OCI-M1 (cell line): ENCODE data around the gene DYTN.

Source experiments
- DNase-seq: peaks from one replicate; lab custom pipeline; 2025; lab: John Stamatoyannopoulos, UW

The DYTN gene

DNA sequence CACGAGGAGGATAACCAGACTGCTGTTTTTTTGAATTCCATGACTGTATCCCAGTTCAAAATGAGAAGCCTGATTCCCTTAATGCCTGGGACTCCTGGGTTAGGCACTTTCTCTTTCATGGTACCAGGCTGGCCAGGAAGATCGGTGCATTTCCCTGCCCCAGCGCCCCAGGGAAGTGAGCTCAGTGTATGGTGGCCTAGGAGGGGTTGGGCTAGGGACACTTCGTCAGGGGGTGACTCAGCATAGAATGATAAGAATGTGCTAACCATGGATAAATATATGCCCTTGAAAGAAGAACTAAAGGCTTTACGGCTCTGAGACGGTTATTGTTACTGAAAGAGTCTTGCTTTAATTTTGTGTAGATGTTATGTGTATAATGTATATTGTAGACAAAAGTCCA is 103.4 kb downstream of the DYTN start:
- DNase-seq = peak; percentile 93

GRCh38 chr2:206611736-206612135 is 106.5 kb downstream of the DYTN start:
- no peak for DNase-seq

GRCh38 chr2:206611191-206611590 is 107.0 kb downstream of the DYTN start:
- no peak for DNase-seq

DNA sequence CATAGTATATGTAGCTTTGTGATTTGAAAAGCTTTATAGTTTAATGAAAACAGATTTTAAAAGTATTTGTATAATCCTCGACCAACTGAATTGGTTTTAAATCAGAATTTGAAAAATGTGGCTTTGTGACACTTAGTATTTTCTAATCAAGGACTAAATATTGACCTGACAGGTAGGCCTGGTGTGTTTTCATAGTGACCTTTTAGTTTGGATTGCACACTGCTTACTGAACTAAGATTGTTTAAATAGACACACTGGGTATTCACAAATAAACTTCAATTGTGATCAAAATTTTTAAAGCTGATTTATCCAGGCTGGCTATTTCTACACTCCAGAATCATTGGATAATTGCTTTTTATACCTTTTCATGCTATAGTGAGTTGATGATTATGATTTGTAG is 107.7 kb downstream of the DYTN start:
- no peak for DNase-seq

DNA sequence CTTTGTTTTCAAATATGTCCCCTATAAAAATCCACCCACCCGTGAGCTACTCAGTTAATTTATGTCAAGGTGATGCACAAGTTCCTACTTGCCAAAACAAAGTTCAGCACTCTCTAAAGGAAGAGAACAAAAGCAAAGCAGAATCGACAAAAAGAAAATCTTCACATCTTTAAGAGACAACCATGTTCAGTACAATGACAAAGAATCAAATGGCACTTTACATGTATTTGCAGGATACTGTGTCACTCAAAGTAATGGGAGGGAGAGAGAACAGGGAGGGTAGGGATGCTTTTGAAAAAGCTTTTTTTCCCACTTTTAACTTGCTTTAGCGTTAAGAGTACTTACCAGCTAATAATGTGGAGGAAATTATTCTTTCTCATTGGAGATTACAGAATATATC is 115.0 kb downstream of the DYTN start:
- DNase-seq = no peak
